GM19438 (cell line): Measurements from ENCODE around the gene DDR2.
"Not testable (repeated sequence)": the region's sequence is repeated elsewhere in the genome, so short reads cannot be mapped to it uniquely, and the experiment has no call there.

Experiments used
- ATAC-seq: cut with Tn5 transposase; IDR thresholded peaks from one replicate; pipeline ENCODE4 v1.9.1; 2021; ENCODE audit warnings: low read depth; ENCODE audit not compliant: unreplicated experiment

Gene DDR2

GRCh38 chr1:162753001-162753658 is 120.9 kb downstream of the DDR2 start:
- ATAC-seq: no peak

- no peak for ATAC-seq
Observed at GRCh38 chr1:162753998-162754585, 121.8 kb downstream of the DDR2 start.

GRCh38 chr1:162755306-162755705 is 123.0 kb downstream of the DDR2 start:
- ATAC-seq: no peak

GRCh38 chr1:162756523-162756922 is 124.3 kb downstream of the DDR2 start:
- ATAC-seq: no peak

DNA sequence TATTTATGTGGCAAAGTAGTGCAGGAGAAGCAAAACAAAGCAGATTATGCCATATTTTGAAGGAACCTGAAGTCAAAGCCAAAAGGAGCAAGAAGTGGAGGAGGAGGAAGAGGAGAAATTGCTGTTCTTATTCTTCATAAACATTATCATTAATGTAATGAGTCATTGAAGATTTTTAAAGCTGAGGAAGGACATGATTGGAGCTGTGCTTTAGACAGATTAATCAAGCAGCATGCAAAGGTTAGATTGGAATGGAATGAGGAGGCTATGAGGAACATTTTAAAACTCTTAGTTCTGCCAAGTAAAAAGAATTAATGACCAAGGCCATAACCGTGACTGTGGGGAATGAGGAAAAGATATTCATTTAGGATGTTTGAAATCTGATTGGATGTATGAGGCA is 125.2 kb downstream of the DDR2 start:
- no peak for ATAC-seq

- no peak for ATAC-seq
Observed at GRCh38 chr1:162765788-162766187, 133.5 kb downstream of the DDR2 start.

DNA sequence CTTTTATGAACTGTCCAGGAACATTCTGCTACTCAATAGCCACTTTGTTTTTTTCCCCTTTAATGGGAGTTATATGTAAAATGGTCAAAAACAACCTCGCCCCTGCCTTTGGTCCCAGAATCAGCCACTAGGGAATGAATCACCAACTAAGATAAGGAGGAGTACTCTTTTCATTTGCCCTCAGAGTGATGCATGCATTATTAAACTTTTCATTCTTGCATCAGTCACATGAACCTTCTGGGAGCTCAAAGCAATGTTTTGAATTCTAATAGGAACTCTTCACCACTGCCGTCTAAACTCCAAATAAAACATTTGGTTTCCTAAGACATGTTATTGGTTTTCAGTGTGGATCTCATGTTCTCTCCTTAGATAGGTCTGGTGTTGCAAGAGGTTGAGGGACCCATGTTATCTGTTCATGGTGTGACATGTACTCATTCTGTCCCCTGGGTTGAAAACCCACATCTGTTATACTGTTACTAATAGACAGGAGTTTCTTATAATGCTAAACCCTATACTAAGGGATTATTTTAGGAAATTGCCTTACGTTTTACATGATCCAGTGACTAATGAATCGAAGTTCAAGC is 140.4 kb downstream of the DDR2 start:
- no peak for ATAC-seq

- ATAC-seq: no peak
Observed at GRCh38 chr1:162774007-162774406, 141.7 kb downstream of the DDR2 start.

- ATAC-seq: no peak
Observed at GRCh38 chr1:162779043-162779442, 146.8 kb downstream of the DDR2 start.

DNA sequence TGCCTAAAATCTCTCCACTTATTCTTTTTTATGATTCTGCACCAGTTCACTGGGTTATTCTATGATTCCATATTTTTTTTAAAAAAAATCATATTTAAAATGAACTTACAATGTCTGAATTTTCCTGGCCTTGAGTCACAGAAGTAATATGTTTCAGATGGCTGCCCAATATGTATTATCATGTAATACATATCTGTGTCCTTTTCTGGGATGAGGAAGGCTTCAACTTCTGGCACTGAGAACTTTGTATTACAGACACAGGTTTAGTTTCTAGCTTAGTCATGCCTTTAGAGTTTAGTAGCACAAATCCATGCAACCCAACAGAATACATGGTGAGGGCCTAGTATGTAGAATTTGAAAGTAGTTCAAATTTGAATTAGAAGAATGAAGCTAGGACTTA is 150.4 kb downstream of the DDR2 start:
- ATAC-seq: no peak

DNA sequence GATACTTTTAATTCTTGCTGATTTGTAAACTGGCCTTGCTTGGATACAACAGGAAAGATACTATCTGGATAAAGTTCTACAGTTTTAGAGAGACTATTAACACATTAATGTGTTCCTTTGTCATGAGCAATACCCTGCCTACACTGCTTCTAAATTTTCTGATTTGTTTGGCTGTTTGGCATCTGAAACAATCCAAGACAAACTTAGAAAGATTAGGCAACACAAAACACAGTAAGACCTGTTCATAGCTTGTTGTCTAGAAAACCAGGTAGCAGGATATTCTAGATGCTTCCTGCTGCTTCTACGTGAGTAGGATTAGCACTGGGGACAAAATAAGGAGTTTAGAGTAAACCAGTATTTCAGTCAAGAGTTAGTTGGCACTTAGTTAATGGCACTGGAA is 152.7 kb downstream of the DDR2 start:
- ATAC-seq: not testable (repeated sequence)

DNA sequence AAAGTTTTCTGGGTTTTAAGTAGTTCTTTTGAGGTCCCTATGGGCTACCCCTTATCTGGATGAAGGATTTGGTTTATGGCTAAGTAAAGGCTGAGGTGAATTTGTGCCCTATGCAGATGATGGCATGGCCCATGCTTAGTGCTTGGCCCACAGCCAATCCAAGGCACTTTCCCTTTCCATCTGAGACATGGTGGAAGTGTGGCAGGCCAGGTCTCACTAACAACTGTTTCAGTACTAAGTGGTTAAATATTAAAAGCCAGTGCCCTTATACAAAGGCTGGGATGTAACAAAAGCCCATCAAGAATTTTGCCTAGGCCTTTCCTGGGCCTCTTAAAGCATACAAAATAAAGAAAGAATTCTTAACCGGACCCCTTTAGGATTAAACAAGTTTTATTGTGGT is 156.5 kb downstream of the DDR2 start:
- not testable (repeated sequence) for ATAC-seq

DNA sequence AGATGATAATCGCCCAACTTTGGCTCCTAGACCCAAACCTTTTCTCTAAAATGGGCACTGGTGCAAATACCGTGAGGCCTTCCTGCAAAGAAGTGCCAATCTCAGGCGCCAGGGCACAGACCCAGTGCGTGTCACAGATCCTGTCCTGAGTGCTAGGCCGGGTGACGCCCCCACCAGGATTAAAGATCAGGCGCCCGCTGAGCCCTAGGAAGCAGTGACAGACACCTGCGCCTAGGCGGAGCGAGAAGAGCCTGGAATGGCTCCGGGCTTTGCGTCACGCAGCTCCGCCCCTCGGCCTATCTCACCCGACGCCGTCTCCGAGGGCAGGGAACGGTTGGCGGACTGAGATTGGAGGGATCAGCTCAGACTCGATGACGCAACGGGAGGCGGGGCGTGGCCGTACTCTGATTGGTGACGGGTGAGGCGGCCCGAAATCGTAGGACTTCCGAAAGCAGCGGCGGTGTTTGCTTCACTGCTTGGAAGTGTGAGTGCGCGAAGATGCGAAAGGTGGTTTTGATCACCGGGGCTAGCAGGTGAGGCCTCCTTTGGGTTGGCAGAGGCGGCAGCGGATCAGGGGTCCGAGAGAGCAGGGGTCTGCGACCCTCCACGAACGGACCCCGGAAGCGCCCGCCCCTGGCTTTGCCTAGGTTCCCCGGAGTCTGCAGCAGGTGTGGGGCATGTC is 158.2 kb downstream of the DDR2 start, which contains the start of gene HSD17B7:
HSD17B7 (plus strand) TSS at position 400 of the 682 bp plus-strand sequence; CDS start at position 499, 99 bp downstream.
- ATAC-seq: peak; percentile 99

DNA sequence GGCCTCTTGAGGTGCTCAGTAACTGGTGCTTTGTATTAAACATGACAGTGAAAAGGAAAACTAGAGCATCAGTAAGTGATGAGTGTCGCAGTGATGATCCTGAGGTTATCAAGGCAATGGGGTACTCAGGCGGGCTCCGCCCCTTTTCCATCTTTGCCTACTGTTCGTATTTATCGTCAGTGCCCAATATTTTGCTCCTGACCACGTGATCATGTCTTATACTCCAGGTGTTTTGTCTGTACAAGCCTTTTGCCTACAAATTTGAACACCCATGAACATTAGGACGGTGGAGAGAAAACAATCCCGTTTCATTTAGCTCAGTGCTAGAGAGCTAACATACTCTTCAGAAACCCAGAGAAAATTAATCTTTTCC is 158.7 kb downstream of the DDR2 start:
- ATAC-seq: not testable (repeated sequence)

DNA sequence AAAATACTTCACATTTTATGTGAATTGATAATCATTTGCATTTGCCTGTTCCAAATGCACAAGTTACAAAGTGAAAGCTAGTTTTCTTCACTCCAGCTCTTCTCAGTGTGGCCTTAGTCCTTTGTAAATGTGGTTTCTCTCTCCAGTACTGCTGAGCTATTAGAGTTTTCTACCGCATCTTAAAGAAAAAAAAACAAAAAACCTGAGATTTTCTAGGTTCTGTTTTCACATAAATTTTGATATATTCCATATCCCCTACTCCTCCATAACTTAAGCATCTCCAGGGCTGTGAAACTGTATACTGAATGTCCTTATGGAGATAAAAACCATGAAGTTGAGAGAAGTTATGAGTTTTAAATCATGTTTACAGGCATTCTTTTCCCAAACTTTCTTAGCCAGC is 162.0 kb downstream of the DDR2 start:
- not testable (repeated sequence) for ATAC-seq

- ATAC-seq: not testable (repeated sequence)
Observed at GRCh38 chr1:162796617-162797279, 164.5 kb downstream of the DDR2 start.

DNA sequence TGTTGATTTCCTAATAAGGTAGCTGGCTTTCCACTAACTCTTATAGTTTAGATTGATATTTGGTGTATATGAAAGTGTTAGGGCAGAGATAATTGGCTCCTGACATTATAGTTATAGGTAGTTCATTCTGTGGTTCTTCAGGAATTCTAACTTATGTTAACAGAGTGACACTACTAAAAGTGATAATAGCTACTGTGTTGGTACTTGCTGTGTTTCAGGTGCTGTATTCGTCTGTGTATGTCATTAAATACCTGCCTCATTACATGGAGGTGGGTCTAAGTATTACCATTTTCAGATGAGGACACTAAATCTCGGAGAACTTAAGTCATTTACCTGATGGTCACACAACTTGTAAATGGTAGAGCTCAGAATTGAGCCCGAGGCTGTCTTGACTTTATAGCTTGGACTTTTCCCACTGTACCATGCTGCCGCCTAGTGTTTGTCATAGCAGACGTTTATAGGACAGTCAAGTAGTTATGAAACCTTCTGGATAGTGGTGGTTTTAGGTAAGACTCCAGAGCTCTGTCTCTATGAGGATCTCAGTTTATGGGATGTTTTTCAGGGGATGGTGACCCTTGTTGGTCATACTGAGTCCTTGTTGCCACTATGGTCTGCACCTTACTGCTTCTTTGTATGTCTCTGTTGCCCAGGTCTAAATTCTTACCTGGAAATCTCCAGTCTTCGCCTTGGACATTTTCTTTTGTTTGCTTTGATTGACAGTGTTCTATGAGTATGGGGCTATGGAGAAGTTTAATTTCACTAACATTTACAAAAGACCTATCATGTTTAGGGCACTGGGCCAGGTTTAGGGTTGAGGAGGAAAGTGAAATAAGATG is 167.9 kb downstream of the DDR2 start:
- not testable (repeated sequence) for ATAC-seq

GRCh38 chr1:162807503-162807902 is 175.2 kb downstream of the DDR2 start:
- not testable (repeated sequence) for ATAC-seq

- not testable (repeated sequence) for ATAC-seq
Observed at GRCh38 chr1:162812357-162812756, 180.1 kb downstream of the DDR2 start.

- not testable (repeated sequence) for ATAC-seq
Observed at GRCh38 chr1:162818136-162818535, 185.9 kb downstream of the DDR2 start.
